ENCODE results near the gene EDC3.

Gene EDC3

DNA sequence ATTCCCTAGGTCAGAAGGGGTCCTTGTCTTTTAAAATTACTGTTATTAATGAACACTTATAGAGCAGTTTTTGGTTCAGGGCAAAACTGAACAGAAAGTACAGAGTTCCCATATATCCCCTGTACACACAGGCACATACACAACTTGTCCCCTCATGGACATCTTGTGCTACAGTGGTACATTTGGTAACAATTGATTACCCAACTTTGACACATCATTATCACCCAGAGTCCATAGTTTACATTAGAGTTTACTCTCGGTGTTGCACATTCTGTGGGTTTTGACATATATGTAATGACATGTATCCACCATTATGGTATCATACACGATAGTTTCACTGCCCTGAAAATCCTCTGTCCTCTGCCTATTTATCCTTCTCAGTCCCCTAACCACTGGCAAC is 984 bp upstream of the EDC3 start:
- peak overlapping the region; percentile 84 to 92 for H3K4me3 ChIP-seq

DNA sequence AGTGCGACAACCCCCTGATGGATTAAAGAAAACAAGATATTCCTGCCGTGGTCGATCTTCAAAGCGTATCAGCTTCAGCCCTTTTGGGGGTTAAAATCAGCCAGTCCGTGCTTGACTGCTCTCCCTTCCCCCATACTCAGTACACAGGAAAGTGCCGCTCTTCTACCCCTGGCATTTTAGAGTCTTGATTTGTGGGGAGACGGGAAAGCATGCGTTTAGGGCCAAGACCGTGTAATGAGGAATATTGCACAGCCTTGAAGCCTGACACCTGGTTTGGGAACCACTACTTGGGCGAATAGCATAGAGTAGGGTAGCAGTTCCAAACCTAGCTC is 540 bp upstream of the EDC3 start:
- no peak for DNase-seq
- TF ChIP-seq, protein P1, sequence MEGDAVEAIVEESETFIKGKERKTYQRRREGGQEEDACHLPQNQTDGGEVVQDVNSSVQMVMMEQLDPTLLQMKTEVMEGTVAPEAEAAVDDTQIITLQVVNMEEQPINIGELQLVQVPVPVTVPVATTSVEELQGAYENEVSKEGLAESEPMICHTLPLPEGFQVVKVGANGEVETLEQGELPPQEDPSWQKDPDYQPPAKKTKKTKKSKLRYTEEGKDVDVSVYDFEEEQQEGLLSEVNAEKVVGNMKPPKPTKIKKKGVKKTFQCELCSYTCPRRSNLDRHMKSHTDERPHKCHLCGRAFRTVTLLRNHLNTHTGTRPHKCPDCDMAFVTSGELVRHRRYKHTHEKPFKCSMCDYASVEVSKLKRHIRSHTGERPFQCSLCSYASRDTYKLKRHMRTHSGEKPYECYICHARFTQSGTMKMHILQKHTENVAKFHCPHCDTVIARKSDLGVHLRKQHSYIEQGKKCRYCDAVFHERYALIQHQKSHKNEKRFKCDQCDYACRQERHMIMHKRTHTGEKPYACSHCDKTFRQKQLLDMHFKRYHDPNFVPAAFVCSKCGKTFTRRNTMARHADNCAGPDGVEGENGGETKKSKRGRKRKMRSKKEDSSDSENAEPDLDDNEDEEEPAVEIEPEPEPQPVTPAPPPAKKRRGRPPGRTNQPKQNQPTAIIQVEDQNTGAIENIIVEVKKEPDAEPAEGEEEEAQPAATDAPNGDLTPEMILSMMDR (IDR thresholded peaks at IDR 0.05), result no peak
- Histone ChIP-seq H3K4me1 (peaks cover 0 to 32% (median 23%) of the 10 kb centered on the region in 4 donors), H3K9me3 (no peaks in the 10 kb centered on the region), H3K4me3 (peak overlapping the region; percentile 84 to 92), H3K36me3 (no peaks in the 10 kb centered on the region), H3K27me3 (no peaks in the 10 kb centered on the region), H3K27ac (peak overlapping the region; percentile 85 to 89)
- intact Hi-C loops (cut with DNase I; ENCODE audit: low total_unique reads), result no loop called here

More for the DNA sequence above, 984 bp upstream of the EDC3 start:
- no peaks in the 10 kb centered on the region for H3K9me3 ChIP-seq
- H3K27ac ChIP-seq, result peak overlapping the region in 1 of 2 donors; percentile 89
- DNase-seq, result no peak
- no peaks in the 10 kb centered on the region for H3K36me3 ChIP-seq
- H3K4me1 ChIP-seq, result peaks cover 0 to 32% (median 23%) of the 10 kb centered on the region in 4 donors
- no peaks in the 10 kb centered on the region for H3K27me3 ChIP-seq
- TF ChIP-seq, protein P1 (IDR thresholded peaks at IDR 0.05), result no peak
- intact Hi-C loops (cut with DNase I; ENCODE audit: low total_unique reads), result no loop called here

DNA sequence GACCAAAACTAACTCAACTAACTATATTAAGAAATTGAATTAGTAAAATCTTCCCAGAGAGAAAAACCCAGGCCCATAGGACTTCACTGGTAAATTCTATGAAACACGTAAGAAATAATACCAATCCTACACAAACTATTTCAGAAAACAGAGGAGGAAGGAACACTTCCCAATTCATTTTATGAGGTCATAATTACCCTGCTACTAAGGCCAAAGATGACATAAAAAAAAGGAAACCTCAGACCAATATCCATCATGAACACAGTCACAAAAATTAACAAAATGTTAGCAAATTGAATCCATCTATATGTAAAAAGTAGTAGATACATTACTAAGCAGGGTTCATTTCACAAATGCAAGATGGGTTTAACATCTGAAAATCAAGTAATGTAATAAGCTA is 3.5 kb downstream of the EDC3 start:
- H3K4me3 ChIP-seq, result no peak overlapping the region
- H3K9me3 ChIP-seq, result no peaks in the 10 kb centered on the region
- no peaks in the 10 kb centered on the region for H3K27me3 ChIP-seq
- H3K27ac ChIP-seq, result no peak overlapping the region
- no peak for DNase-seq
- H3K4me1 ChIP-seq, result peaks cover 0 to 32% (median 23%) of the 10 kb centered on the region in 4 donors
- intact Hi-C loops (cut with DNase I; ENCODE audit: low total_unique reads), result no loop called here
- TF ChIP-seq, protein P1 (IDR thresholded peaks at IDR 0.05), result no peak
- H3K36me3 ChIP-seq, result peaks cover 0 to 8% (median 0%) of the 10 kb centered on the region in 3 donors

DNA sequence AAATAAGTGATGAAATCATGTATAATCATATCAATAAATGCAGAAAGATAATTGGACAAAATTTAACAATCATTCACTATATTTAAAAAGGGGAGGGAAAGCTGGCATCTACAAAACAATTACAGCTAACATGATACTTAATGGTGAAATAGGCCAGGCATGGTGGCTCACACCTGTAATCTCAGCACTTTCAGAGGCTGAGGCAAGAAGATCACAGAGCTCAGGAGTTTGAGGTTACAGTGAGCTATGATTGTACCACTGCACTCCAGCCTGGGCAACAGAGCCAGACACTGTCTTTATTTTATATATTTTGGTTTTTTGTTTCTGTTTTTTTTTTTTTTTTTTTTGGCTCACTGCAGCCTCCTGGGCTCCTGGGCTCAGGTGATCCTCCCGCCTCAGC is 12.1 kb downstream of the EDC3 start:
- no peaks in the 10 kb centered on the region for H3K27me3 ChIP-seq
- no peaks in the 10 kb centered on the region for H3K9me3 ChIP-seq
- H3K27ac ChIP-seq, result no peak overlapping the region
- H3K36me3 ChIP-seq, result peaks cover 7 to 30% (median 26%) of the 10 kb centered on the region in 3 donors
- no peak overlapping the region for H3K4me3 ChIP-seq
- TF ChIP-seq, protein P1 (IDR thresholded peaks at IDR 0.05), result no peak
- DNase-seq, result no peak
- no peaks in the 10 kb centered on the region for H3K4me1 ChIP-seq
- intact Hi-C loops (cut with DNase I; ENCODE audit: low total_unique reads), result no loop called here

DNA sequence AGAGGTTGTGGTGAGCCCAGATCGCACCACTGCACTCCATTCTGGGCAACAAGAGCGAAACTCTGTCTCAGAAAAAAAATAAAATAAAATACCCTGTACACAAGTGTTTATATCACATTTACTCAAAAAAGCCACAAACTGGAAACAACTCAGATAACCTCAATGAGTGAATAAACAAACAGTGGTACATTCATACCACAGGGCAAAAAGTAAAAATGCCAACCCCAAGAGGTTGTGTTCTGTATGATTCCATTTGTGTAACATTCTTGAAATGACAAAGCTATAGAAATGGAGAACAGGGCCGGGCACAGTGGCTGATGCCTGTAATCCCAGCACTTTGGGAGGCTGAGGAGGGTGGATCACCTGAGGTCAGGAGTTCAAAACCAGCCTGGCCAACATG is 12.9 kb downstream of the EDC3 start:
- Histone ChIP-seq H3K27ac (no peak overlapping the region), H3K36me3 (peaks cover 7 to 30% (median 26%) of the 10 kb centered on the region in 3 donors), H3K9me3 (no peaks in the 10 kb centered on the region), H3K27me3 (no peaks in the 10 kb centered on the region), H3K4me1 (no peaks in the 10 kb centered on the region), H3K4me3 (no peak overlapping the region)
- TF ChIP-seq, protein P1 (IDR thresholded peaks at IDR 0.05), result no peak
- no peak for DNase-seq
- intact Hi-C loops (cut with DNase I; ENCODE audit: low total_unique reads), result no loop called here

DNA sequence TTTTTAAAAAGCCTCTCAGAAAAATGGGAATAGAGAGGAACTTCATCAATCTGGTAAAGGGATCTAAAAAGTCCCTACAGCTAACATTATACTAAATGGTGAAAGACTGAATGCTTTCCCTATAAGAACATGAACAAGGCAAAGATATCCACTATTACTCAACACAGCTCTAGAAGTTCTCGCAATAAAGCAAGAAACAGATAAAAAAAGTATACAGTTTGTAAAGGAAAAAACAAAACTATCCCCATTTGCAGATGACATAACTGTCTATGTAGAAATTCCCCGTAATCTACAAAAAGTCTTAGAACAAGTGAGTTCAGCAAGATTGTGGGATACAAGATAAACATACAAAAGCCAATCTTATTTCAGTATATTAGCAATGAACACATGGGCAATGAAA is 15.4 kb downstream of the EDC3 start:
- Histone ChIP-seq H3K9me3 (no peaks in the 10 kb centered on the region), H3K36me3 (peaks cover 6 to 15% (median 12%) of the 10 kb centered on the region in 3 donors), H3K4me1 (no peaks in the 10 kb centered on the region), H3K4me3 (no peak overlapping the region), H3K27me3 (no peaks in the 10 kb centered on the region), H3K27ac (no peak overlapping the region)
- intact Hi-C loops (cut with DNase I; ENCODE audit: low total_unique reads), result no loop called here
- TF ChIP-seq, protein P1 (IDR thresholded peaks at IDR 0.05), result no peak
- no peak for DNase-seq
